Measurements from ENCODE around the gene OTOP1.
"Not testable (repeated sequence)": the region's sequence is repeated elsewhere in the genome, so short reads cannot be mapped to it uniquely, and the experiment has no call there.

OTOP1 gene

DNA sequence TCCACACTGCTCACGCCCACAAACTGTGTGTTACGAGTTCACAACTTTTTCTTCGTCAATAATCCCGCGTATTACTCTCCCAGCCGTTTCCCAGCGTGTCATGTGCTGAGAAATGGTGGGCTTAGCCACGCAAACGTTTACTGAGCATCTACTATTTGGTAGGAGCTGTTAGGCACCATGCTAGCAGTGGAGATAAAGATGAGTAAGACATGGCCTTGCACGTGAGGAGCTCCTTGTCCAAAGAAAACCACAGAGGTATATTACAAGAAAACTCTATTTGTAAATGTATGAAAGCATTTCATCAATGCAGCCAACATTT, 22.1 kb upstream of the OTOP1 start:
- Histone ChIP-seq H3K4me3 (ENCODE audit: severe bottlenecking) (peak overlapping the region; percentile 79), H3K36me3 (ENCODE audit: low read depth) (peaks cover 27% of the 10 kb centered on the region), H3K27ac (ENCODE audit: poor library complexity, severe bottlenecking) (peak overlapping the region; percentile 45), H3K4me1 (ENCODE audit: insufficient read depth, poor library complexity, severe bottlenecking) (peaks cover 5% of the 10 kb centered on the region), H3K9me3 (ENCODE audit: severe bottlenecking) (no peaks in the 10 kb centered on the region), H3K27me3 (ENCODE audit: insufficient read depth, poor library complexity, severe bottlenecking) (peaks cover 4% of the 10 kb centered on the region)
- TF ChIP-seq, protein P1, sequence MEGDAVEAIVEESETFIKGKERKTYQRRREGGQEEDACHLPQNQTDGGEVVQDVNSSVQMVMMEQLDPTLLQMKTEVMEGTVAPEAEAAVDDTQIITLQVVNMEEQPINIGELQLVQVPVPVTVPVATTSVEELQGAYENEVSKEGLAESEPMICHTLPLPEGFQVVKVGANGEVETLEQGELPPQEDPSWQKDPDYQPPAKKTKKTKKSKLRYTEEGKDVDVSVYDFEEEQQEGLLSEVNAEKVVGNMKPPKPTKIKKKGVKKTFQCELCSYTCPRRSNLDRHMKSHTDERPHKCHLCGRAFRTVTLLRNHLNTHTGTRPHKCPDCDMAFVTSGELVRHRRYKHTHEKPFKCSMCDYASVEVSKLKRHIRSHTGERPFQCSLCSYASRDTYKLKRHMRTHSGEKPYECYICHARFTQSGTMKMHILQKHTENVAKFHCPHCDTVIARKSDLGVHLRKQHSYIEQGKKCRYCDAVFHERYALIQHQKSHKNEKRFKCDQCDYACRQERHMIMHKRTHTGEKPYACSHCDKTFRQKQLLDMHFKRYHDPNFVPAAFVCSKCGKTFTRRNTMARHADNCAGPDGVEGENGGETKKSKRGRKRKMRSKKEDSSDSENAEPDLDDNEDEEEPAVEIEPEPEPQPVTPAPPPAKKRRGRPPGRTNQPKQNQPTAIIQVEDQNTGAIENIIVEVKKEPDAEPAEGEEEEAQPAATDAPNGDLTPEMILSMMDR (IDR thresholded peaks at IDR 0.05; ENCODE audit: poor library complexity, severe bottlenecking), result no peak
- ATAC-seq (ENCODE audit: low read depth) (no peak), DNase-seq (ENCODE audit: low spot score) (no peak)

DNA sequence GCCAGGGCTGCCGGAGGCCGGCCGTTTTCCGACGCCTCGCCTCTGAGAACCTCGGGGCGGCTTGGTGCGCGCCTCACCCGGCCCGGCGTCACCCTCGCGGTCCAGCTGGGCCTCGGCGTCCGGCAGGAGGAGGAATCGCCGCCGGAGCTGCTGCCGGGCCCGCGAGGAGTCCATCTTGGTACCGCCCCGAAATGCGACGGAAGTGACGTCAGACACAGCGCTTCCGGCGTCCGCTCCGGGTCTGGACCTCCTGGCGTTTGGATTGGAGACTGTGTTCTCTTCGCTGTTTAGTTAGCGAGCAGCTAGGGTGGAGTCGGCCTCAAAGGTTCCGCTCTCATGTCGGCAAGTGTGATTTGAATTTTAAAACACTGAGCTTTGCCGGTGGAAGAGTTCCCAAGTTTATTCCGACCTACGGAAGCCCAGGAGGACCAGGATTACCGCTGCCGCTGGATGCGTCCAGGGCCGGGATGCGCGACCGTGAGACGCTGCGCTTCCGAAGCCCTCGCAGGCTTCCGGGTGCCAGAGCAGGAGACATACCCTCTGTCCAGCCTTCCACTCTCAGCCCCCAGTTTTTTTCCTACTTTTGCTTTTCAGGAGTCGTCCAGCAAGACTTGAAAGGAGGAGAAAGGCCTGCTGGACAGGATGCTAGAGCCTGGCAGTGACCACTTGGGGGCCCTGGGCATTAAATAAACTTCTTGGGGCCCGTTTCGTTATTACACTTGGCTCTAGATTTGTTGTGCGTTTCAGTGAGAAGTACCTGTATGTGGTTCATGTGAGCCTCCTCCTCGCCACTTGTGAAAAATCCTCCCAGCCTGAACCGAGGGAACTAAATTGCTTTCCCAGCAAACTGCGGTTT, 21.5 kb upstream of the OTOP1 start, which contains the start of gene TMEM128:
TSS of gene TMEM128 (minus strand) at position 195 of the 856 bp plus-strand sequence. CDS start at position 174, 21 bp downstream.
- Histone ChIP-seq H3K27ac (ENCODE audit: poor library complexity, severe bottlenecking) (peak within 1 kb of the TSS; percentile 45), H3K9me3 (ENCODE audit: severe bottlenecking) (no peaks in the 10 kb centered on the region), H3K36me3 (ENCODE audit: low read depth) (peaks cover 31% of the 10 kb centered on the region), H3K4me3 (ENCODE audit: severe bottlenecking) (peak within 1 kb of the TSS; percentile 79), H3K4me1 (ENCODE audit: insufficient read depth, poor library complexity, severe bottlenecking) (peaks cover 5% of the 10 kb centered on the region), H3K27me3 (ENCODE audit: insufficient read depth, poor library complexity, severe bottlenecking) (peaks cover under 1% of the 10 kb centered on the region)
- DNase-seq (ENCODE audit: low spot score) (peak; percentile 89), ATAC-seq (ENCODE audit: low read depth) (peak; percentile 93)
- TF ChIP-seq, protein P1 (IDR thresholded peaks at IDR 0.05; ENCODE audit: poor library complexity, severe bottlenecking), result peak; percentile 26

DNA sequence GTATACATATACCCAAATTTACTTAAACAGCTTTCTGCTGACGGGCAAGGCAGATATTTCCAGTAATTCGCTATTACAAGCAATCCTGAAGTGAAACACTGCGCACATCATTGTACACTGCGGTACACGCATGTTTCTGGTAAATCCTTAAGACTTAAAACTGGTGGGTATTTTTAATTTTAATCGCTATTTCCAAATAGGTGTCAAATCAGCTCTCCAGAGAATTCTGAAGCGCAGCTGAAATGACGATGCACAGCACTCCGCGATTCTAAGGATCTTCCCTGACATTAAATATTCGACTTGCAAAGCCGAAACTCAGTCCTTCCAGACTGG, 20.9 kb upstream of the OTOP1 start:
- Histone ChIP-seq H3K4me3 (ENCODE audit: severe bottlenecking) (peak overlapping the region; percentile 79), H3K4me1 (ENCODE audit: insufficient read depth, poor library complexity, severe bottlenecking) (peaks cover 5% of the 10 kb centered on the region), H3K9me3 (ENCODE audit: severe bottlenecking) (no peaks in the 10 kb centered on the region), H3K27ac (ENCODE audit: poor library complexity, severe bottlenecking) (peak overlapping the region; percentile 45), H3K36me3 (ENCODE audit: low read depth) (peaks cover 37% of the 10 kb centered on the region), H3K27me3 (ENCODE audit: insufficient read depth, poor library complexity, severe bottlenecking) (no peaks in the 10 kb centered on the region)
- TF ChIP-seq, protein P1 (IDR thresholded peaks at IDR 0.05; ENCODE audit: poor library complexity, severe bottlenecking), result no peak
- DNase-seq (ENCODE audit: low spot score) (no peak), ATAC-seq (ENCODE audit: low read depth) (peak; percentile 7)

DNA sequence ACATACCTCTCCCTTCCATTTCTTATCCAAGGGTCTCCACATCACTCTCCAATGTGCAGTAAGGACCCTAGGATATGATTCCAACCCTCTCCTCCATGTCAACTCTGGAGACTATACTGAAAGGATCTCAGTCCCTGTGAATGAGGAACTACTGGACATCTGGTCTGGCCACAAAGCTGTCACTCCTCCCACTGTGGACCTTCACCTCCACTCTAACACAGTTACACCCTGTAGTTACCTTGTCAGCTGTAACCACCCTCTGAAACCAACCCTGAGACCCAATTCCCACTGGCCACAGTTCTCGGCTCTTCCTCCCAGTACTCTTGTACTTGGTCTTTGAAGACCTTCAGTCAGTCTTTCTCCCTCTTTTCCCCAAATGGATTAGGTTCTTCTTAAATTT, 18.4 kb upstream of the OTOP1 start:
- ATAC-seq (ENCODE audit: low read depth), result no peak
- H3K4me1 ChIP-seq (ENCODE audit: insufficient read depth, poor library complexity, severe bottlenecking), result peaks cover 5% of the 10 kb centered on the region
- DNase-seq (ENCODE audit: low spot score), result no peak
- peaks cover 60% of the 10 kb centered on the region for H3K36me3 ChIP-seq (ENCODE audit: low read depth)
- no peak overlapping the region for H3K27ac ChIP-seq (ENCODE audit: poor library complexity, severe bottlenecking)
- TF ChIP-seq, protein P1 (IDR thresholded peaks at IDR 0.05; ENCODE audit: poor library complexity, severe bottlenecking), result no peak
- H3K9me3 ChIP-seq (ENCODE audit: severe bottlenecking), result no peaks in the 10 kb centered on the region
- no peak overlapping the region for H3K4me3 ChIP-seq (ENCODE audit: severe bottlenecking)
- no peaks in the 10 kb centered on the region for H3K27me3 ChIP-seq (ENCODE audit: insufficient read depth, poor library complexity, severe bottlenecking)

DNA sequence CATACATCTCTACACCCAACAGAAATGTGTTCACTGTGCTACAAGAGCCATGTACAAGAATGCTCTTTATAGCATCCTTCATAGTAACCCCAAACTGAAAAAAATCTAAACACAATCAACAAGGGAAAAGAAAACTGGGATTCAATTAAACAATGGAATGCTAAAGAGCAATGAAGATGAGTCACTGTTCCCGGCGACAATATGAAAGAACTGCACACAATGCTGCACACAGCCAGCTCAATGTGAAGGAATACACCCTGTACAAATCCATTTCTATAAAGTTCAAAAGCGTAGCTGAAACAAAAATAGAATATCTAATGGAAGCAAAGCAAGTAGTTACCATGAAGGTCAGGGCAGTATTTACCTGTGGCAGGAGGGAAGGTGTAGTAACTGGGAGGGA, 12.8 kb upstream of the OTOP1 start:
- peaks cover 49% of the 10 kb centered on the region for H3K36me3 ChIP-seq (ENCODE audit: low read depth)
- not testable (repeated sequence) for H3K27ac ChIP-seq (ENCODE audit: poor library complexity, severe bottlenecking); ATAC-seq (ENCODE audit: low read depth); H3K4me3 ChIP-seq (ENCODE audit: severe bottlenecking); H3K27me3 ChIP-seq (ENCODE audit: insufficient read depth, poor library complexity, severe bottlenecking); H3K9me3 ChIP-seq (ENCODE audit: severe bottlenecking); H3K4me1 ChIP-seq (ENCODE audit: insufficient read depth, poor library complexity, severe bottlenecking); DNase-seq (ENCODE audit: low spot score)
